GM19463 (cell line): Measurements from ENCODE around the gene FBLN2.
"Not testable (repeated sequence)": the region's sequence is repeated elsewhere in the genome, so short reads cannot be mapped to it uniquely, and the experiment has no call there.

Experiments
- ATAC-seq: cut with Tn5 transposase; IDR thresholded peaks from one replicate; pipeline ENCODE4 v1.9.1; 2021; ENCODE audit warnings: mild to moderate bottlenecking, moderate library complexity; ENCODE audit not compliant: unreplicated experiment

The FBLN2 gene

GRCh38 chr3:13513051-13513912 is 35.6 kb upstream of the FBLN2 start:
- no peak for ATAC-seq

- ATAC-seq, result no peak
These were observed 34.9 kb upstream of the FBLN2 start for GRCh38 chr3:13513913-13514517.

GRCh38 chr3:13514639-13515435 is 34.1 kb upstream of the FBLN2 start:
- ATAC-seq, result no peak

- no peak for ATAC-seq
These were observed 32.9 kb upstream of the FBLN2 start for GRCh38 chr3:13515786-13516759.

- no peak for ATAC-seq
These were observed 32.2 kb upstream of the FBLN2 start for GRCh38 chr3:13516760-13517135.

- no peak for ATAC-seq
These were observed 31.5 kb upstream of the FBLN2 start for GRCh38 chr3:13517253-13517977.

GRCh38 chr3:13518516-13518953 is 30.4 kb upstream of the FBLN2 start:
- no peak for ATAC-seq

- ATAC-seq, result no peak
These were observed 29.7 kb upstream of the FBLN2 start for GRCh38 chr3:13519006-13519791.

GRCh38 chr3:13520326-13520880 is 28.5 kb upstream of the FBLN2 start:
- ATAC-seq, result no peak

- no peak for ATAC-seq
These were observed 27.6 kb upstream of the FBLN2 start for GRCh38 chr3:13521309-13521708.

- not testable (repeated sequence) for ATAC-seq
These were observed 27.2 kb upstream of the FBLN2 start for GRCh38 chr3:13521749-13522148.

GRCh38 chr3:13522236-13522635 is 26.7 kb upstream of the FBLN2 start:
- ATAC-seq, result no peak

- ATAC-seq, result no peak
These were observed 23.8 kb upstream of the FBLN2 start for GRCh38 chr3:13524979-13525669.

- ATAC-seq, result no peak
These were observed 22.9 kb upstream of the FBLN2 start for GRCh38 chr3:13525827-13526625.

GRCh38 chr3:13526626-13526949 is 22.3 kb upstream of the FBLN2 start:
- no peak for ATAC-seq

- no peak for ATAC-seq
These were observed 20.6 kb upstream of the FBLN2 start for GRCh38 chr3:13528217-13528867.
